Caco-2 (cell line): ENCODE data around the gene PIGQ. TPM values are rescaled to one million over a fixed set of nuclear protein-coding genes. Genes with fewer than 3 reads are reported as not detected.

Experiments used
- BruUV-seq: library from RNA; stranded (reverse); fragments of 400-500 nt; replicated peaks from 2 replicates; lab custom pipeline; 2021; lab: Mats Ljungman, UMichigan
- CTCF ChIA-PET: fragments of 300-600 bp; sonication (Branson Sonifier 250); formaldehyde crosslinking; loops from one replicate; lab custom pipeline; 2022; ENCODE audit warnings: antibody characterized with exemption; lab: Charles Lee
- POLR2A ChIA-PET: fragments of 300-600 bp; sonication (Branson Sonifier 250); formaldehyde crosslinking; loops from one replicate; lab custom pipeline; 2022; ENCODE audit warnings: antibody characterized with exemption; lab: Charles Lee
- DNase-seq, 2 experiments: peaks; one replicate each; pipeline versions ENCODE4 v3.0.0 to v3.0.0-alpha.2; 2020 to 2022
- H3K27me3 ChIP-seq: replicated peaks from 2 replicates; pipeline ENCODE4 v1.6.0; 2011; ENCODE audit warnings: low read length; ENCODE audit not compliant: control insufficient read depth, insufficient read depth
- H3K36me3 ChIP-seq: 2 replicates; pipeline ENCODE4 v1.5.1; 2011; ENCODE audit warnings: low read length; ENCODE audit not compliant: control insufficient read depth, insufficient read depth
- H3K4me1 ChIP-seq: fragments of 250-450 bp; sonication (Bioruptor Pico); 2 replicates; pipeline ENCODE4 v1.5.1; 2020; ENCODE audit warnings: mild to moderate bottlenecking
- H3K4me3 ChIP-seq: 2 replicates; pipeline ENCODE4 v1.5.1; 2011; ENCODE audit warnings: low read depth, mild to moderate bottlenecking, control low read depth, low read length
- H3K9me3 ChIP-seq: fragments of 250-450 bp; sonication (Bioruptor Pico); 2 replicates; pipeline ENCODE4 v1.5.1; 2020; ENCODE audit warnings: mild to moderate bottlenecking, moderate library complexity
- H3K27ac Mint-ChIP-seq: one replicate; pipeline ENCODE4 v1.8.0; 2022; ENCODE audit warnings: mixed read lengths; ENCODE audit not compliant: unreplicated experiment
- H3K27me3 Mint-ChIP-seq: one replicate; pipeline ENCODE4 v1.8.0; 2022; ENCODE audit warnings: mixed read lengths; ENCODE audit not compliant: insufficient read depth, unreplicated experiment
- H3K36me3 Mint-ChIP-seq: one replicate; pipeline ENCODE4 v1.8.0; 2022; ENCODE audit warnings: mild to moderate bottlenecking, mixed read lengths; ENCODE audit not compliant: insufficient read depth, unreplicated experiment
- H3K4me1 Mint-ChIP-seq: one replicate; pipeline ENCODE4 v1.8.0; 2022; ENCODE audit warnings: low read depth, mixed read lengths; ENCODE audit not compliant: unreplicated experiment
- H3K4me3 Mint-ChIP-seq: one replicate; pipeline ENCODE4 v1.8.0; 2022; ENCODE audit warnings: mild to moderate bottlenecking, moderate library complexity, mixed read lengths; ENCODE audit not compliant: unreplicated experiment
- H3K9me3 Mint-ChIP-seq: one replicate; pipeline ENCODE4 v1.8.0; 2022; ENCODE audit warnings: mixed read lengths; ENCODE audit not compliant: unreplicated experiment
- intact Hi-C: fragments of 100-400 bp; cut with micrococcal nuclease; formaldehyde crosslinking; loops from one replicate; pipeline ENCODE4 v1.10.0; 2022; ENCODE audit not compliant: unreplicated experiment
- total RNA-seq: library from RNA; stranded (reverse); gene quantifications from 2 replicates; pipeline ENCODE4 v1.2.3, GENCODE V29; 2022
- TF ChIP-seq, protein P1 (sequence below), 2 experiments: fragments of 200-600 bp in 1 of 2; IDR thresholded peaks; 1 replicate in 1 of 2; 2 replicates in 1 of 2; pipeline versions ENCODE4 v1.5.1 to v1.8.0; 2011 to 2022; ENCODE audit warnings: antibody characterized with exemption in 1 of 2, control low read depth in 1 of 2, inconsistent platforms in 1 of 2, low read depth in 1 of 2, low read length in 1 of 2, mild to moderate bottlenecking in 1 of 2, moderate library complexity in 1 of 2; ENCODE audit not compliant: insufficient read depth in 1 of 2, severe bottlenecking in 1 of 2, unreplicated experiment in 1 of 2

PIGQ gene
- total RNA-seq, 1 experiment from 2014 or later, result 45.8 TPM

DNA sequence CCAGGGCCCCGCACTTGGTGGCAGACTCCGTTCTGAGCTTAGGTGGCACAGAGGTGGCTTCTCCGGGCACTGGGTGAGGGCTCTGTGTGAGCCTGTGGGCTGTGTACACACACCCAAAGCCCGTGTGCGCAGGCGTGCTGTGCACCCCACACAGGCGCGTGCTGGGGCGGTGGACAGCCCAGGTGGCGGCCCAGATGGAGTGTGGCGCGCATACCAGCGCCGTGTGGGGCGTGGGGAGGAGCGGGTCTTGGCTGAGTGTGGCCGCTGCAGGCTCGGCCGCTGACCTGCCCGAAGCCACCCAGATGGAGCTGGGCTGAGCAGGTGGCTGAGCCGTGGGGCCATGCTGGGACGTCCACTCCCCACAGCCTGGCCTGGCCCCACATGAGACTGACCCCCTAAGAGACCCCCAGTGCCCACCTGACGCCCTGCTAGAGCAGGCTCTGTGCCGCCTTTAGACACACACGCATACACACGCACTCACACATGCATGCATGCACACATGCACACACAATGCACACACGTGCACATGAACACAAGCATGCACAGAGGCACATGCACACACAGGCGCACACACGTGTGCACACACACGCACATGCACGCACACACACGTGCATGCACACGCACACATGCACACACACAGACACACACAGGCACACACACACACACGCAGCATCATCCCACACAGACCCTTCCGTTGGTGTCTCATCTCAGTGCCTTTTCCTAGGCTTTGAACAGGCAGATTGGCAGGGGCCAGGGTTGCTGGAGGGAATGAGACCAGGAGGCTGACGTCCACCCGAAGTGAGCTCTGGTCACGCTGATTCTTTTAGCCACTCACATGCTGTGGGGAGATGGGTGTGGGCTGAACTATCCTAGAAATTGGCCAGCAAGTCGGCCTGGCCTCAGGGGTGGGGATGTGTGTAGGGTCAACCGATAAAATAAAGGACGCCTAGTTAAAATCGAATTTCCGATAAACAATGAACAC lies 7.5 kb upstream of the PIGQ start:
- BruUV-seq, result no TSS peak
- ChIA-PET POLR2A (no interaction called here), CTCF (no interaction called here)
- TF ChIP-seq, protein P1, sequence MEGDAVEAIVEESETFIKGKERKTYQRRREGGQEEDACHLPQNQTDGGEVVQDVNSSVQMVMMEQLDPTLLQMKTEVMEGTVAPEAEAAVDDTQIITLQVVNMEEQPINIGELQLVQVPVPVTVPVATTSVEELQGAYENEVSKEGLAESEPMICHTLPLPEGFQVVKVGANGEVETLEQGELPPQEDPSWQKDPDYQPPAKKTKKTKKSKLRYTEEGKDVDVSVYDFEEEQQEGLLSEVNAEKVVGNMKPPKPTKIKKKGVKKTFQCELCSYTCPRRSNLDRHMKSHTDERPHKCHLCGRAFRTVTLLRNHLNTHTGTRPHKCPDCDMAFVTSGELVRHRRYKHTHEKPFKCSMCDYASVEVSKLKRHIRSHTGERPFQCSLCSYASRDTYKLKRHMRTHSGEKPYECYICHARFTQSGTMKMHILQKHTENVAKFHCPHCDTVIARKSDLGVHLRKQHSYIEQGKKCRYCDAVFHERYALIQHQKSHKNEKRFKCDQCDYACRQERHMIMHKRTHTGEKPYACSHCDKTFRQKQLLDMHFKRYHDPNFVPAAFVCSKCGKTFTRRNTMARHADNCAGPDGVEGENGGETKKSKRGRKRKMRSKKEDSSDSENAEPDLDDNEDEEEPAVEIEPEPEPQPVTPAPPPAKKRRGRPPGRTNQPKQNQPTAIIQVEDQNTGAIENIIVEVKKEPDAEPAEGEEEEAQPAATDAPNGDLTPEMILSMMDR (IDR thresholded peaks at IDR 0.05; ENCODE audit: insufficient read depth in 1 of 2, low read depth in 1 of 2, low read length in 1 of 2, severe bottlenecking in 1 of 2, unreplicated experiment in 1 of 2), result no peak
- Histone ChIP-seq H3K36me3 (no peaks in the 10 kb centered on the region), H3K4me1 (0 out of 2 replicates have a peak, but pooled peaks cover 3% of the 10 kb centered on the region), H3K9me3 (no peaks in the 10 kb centered on the region), H3K4me3 (no peak overlapping the region), H3K27me3 (no peaks in the 10 kb centered on the region)
- Mint-ChIP-seq H3K9me3 (no peaks in the 10 kb centered on the region), H3K4me1 (no peaks in the 10 kb centered on the region), H3K27ac (no peak overlapping the region), H3K4me3 (no peak overlapping the region), H3K27me3 (no peaks in the 10 kb centered on the region), H3K36me3 (peaks cover 5% of the 10 kb centered on the region)
- intact Hi-C loops, result no loop called here
- no peak for DNase-seq

- no peaks in the 10 kb centered on the region for H3K36me3 ChIP-seq
- H3K9me3 ChIP-seq, result no peaks in the 10 kb centered on the region
- H3K27me3 ChIP-seq, result no peaks in the 10 kb centered on the region
- CTCF ChIA-PET, result no interaction called here
- 0 out of 2 replicates have a peak, but pooled peaks cover 3% of the 10 kb centered on the region for H3K4me1 ChIP-seq
- no peak for DNase-seq
- no peak overlapping the region for H3K4me3 Mint-ChIP-seq
- H3K36me3 Mint-ChIP-seq, result peaks cover 5% of the 10 kb centered on the region
- POLR2A ChIA-PET, result no interaction called here
- BruUV-seq, result no TSS peak
- TF ChIP-seq, protein P1 (IDR thresholded peaks at IDR 0.05; ENCODE audit: insufficient read depth in 1 of 2, low read depth in 1 of 2, low read length in 1 of 2, severe bottlenecking in 1 of 2, unreplicated experiment in 1 of 2), result no peak
- no peak overlapping the region for H3K4me3 ChIP-seq
- intact Hi-C loops, result no loop called here
- no peaks in the 10 kb centered on the region for H3K9me3 Mint-ChIP-seq
- H3K27me3 Mint-ChIP-seq, result no peaks in the 10 kb centered on the region
- no peak overlapping the region for H3K27ac Mint-ChIP-seq
- H3K4me1 Mint-ChIP-seq, result no peaks in the 10 kb centered on the region
These were observed 6.6 kb upstream of the PIGQ start for GRCh38 chr16:563072-563644.

- intact Hi-C loops, result no loop called here
- H3K4me3 Mint-ChIP-seq, result no peak overlapping the region
- H3K36me3 Mint-ChIP-seq, result peaks cover 5% of the 10 kb centered on the region
- no peaks in the 10 kb centered on the region for H3K4me1 Mint-ChIP-seq
- DNase-seq, result no peak
- H3K4me1 ChIP-seq, result peaks cover 9% of the 10 kb centered on the region; the same call in 1 of the 2 replicates
- no peaks in the 10 kb centered on the region for H3K27me3 Mint-ChIP-seq
- ChIA-PET POLR2A (no interaction called here), CTCF (no interaction called here)
- H3K27ac Mint-ChIP-seq, result no peak overlapping the region
- H3K4me3 ChIP-seq, result no peak overlapping the region
- no peaks in the 10 kb centered on the region for H3K36me3 ChIP-seq
- no peaks in the 10 kb centered on the region for H3K9me3 Mint-ChIP-seq
- no TSS peak for BruUV-seq
- H3K27me3 ChIP-seq, result no peaks in the 10 kb centered on the region
- H3K9me3 ChIP-seq, result no peaks in the 10 kb centered on the region
- TF ChIP-seq, protein P1 (IDR thresholded peaks at IDR 0.05; ENCODE audit: insufficient read depth in 1 of 2, low read depth in 1 of 2, low read length in 1 of 2, severe bottlenecking in 1 of 2, unreplicated experiment in 1 of 2), result no peak
These were observed 4.9 kb upstream of the PIGQ start for GRCh38 chr16:564690-565418.
